ENCODE data around the gene OSR1. TPM values are rescaled to one million over a fixed set of nuclear protein-coding genes. Genes with fewer than 3 reads are reported as not detected.

Gene OSR1
- total and polyA plus RNA-seq, 4 donors: 0.14 to 0.70 (median 0.17) TPM; not detected in 1

DNA sequence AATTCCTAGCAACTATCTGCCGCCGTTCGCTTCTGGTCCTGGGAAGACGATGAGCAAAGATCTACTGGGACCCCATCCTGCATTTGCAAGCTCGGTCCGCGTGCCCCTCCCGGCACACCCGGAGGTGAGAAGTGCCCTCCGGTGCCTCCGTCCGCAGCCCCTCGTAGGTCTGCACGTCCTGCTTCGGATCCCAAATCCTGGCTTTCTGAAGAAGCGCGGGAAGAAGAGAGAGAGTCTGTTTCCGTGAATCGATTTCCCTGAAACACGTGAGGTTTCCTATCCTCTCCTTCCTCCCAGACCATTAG, 5.0 kb upstream of the OSR1 start:
- no peak for DNase-seq (ENCODE audit: low spot score)
- Histone ChIP-seq H3K4me3 (ENCODE audit: low read depth in 1 of 3, low read length in 3 of 3) (peak overlapping the region in 2 of 3 donors; percentile 67 to 69), H3K36me3 (ENCODE audit: control insufficient read depth in 4 of 4, insufficient read depth in 3 of 4, low read depth in 1 of 4, low read length in 3 of 4) (no peaks in the 10 kb centered on the region), H3K9ac (ENCODE audit: low read depth in 1 of 2, low read length in 2 of 2) (peak overlapping the region in 1 of 2 donors; percentile 12), H3K27me3 (ENCODE audit: control insufficient read depth in 4 of 4, insufficient read depth in 4 of 4, low read length in 3 of 4) (peaks cover 0 to 8% (median 0%) of the 10 kb centered on the region in 4 donors), H3K27ac (ENCODE audit: low read depth in 1 of 2, low read length in 2 of 2) (no peak overlapping the region), H3K9me3 (ENCODE audit: control insufficient read depth in 4 of 4, low read length in 3 of 4) (no peaks in the 10 kb centered on the region), H3K4me1 (ENCODE audit: control insufficient read depth in 4 of 4, insufficient read depth in 4 of 4, low read length in 3 of 4) (peaks cover 3 to 28% (median 16%) of the 10 kb centered on the region in 4 donors)
- no peak for TF ChIP-seq YY1 (IDR thresholded peaks at IDR 0.05)
- no peak for TF ChIP-seq FOXA2 (IDR thresholded peaks at IDR 0.05)
- no peak for TF ChIP-seq FOXA1 (IDR thresholded peaks at IDR 0.05)
- no peak for TF ChIP-seq SP1 (IDR thresholded peaks at IDR 0.05)
- TF ChIP-seq HNF4G (IDR thresholded peaks at IDR 0.05): no peak
- no peak for TF ChIP-seq RXRA (IDR thresholded peaks at IDR 0.05)
- TF ChIP-seq, protein P1, sequence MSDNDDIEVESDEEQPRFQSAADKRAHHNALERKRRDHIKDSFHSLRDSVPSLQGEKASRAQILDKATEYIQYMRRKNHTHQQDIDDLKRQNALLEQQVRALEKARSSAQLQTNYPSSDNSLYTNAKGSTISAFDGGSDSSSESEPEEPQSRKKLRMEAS (IDR thresholded peaks at IDR 0.05): no peak
- no peak for TF ChIP-seq JUND (IDR thresholded peaks at IDR 0.05)
- TF ChIP-seq GABPA (IDR thresholded peaks at IDR 0.05 in 1 of 2, conservative IDR thresholded peaks at IDR 0.05 in 1 of 2): no peak
- no peak for TF ChIP-seq RAD21 (IDR thresholded peaks at IDR 0.05)
- TF ChIP-seq, protein P2, sequence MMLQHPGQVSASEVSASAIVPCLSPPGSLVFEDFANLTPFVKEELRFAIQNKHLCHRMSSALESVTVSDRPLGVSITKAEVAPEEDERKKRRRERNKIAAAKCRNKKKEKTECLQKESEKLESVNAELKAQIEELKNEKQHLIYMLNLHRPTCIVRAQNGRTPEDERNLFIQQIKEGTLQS (IDR thresholded peaks at IDR 0.05): no peak
- TF ChIP-seq NR2F2 (IDR thresholded peaks at IDR 0.05): no peak
- TF ChIP-seq, protein P3, sequence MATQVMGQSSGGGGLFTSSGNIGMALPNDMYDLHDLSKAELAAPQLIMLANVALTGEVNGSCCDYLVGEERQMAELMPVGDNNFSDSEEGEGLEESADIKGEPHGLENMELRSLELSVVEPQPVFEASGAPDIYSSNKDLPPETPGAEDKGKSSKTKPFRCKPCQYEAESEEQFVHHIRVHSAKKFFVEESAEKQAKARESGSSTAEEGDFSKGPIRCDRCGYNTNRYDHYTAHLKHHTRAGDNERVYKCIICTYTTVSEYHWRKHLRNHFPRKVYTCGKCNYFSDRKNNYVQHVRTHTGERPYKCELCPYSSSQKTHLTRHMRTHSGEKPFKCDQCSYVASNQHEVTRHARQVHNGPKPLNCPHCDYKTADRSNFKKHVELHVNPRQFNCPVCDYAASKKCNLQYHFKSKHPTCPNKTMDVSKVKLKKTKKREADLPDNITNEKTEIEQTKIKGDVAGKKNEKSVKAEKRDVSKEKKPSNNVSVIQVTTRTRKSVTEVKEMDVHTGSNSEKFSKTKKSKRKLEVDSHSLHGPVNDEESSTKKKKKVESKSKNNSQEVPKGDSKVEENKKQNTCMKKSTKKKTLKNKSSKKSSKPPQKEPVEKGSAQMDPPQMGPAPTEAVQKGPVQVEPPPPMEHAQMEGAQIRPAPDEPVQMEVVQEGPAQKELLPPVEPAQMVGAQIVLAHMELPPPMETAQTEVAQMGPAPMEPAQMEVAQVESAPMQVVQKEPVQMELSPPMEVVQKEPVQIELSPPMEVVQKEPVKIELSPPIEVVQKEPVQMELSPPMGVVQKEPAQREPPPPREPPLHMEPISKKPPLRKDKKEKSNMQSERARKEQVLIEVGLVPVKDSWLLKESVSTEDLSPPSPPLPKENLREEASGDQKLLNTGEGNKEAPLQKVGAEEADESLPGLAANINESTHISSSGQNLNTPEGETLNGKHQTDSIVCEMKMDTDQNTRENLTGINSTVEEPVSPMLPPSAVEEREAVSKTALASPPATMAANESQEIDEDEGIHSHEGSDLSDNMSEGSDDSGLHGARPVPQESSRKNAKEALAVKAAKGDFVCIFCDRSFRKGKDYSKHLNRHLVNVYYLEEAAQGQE (IDR thresholded peaks at IDR 0.05): no peak
- 7% methylated on average over 20 of the region's 20 CpGs for WGBS

DNA sequence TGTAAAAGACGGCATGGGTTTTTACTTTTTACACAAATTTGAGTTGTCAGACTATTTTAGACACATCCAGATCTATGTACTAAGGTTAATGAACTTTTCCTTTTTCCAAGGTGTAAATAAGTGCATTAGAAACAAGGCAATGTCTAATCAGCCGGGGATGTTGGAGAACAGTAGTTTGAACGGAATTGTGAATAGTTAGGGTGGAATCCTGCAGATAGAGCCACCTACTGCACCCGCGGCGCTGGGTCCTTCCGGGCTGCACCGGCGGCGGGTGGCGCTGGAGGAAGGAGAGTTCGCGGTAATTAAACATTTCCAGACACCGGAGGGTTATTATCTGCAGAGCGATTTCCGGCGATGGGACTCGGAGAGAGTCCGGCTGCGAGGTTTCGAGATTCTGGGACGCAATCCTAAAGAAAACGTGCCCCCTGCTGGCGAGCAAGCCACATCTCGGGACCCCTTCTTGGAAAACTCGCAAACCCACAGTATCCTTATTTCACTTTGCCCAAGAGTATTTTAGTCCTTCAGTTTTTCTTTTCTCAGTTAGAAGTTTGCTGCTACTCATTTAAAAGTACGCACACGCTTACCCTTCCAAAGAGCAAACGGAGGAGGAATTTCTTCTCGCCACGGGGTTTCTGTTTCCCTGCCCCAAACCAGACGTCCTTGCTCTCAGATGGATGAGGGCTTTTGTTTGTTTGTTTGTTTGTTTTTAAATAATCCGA, 4.5 kb upstream of the OSR1 start:
- peak overlapping the region; percentile 10 to 74 for H3K27ac ChIP-seq (ENCODE audit: low read depth in 1 of 2, low read length in 2 of 2)
- H3K36me3 ChIP-seq (ENCODE audit: control insufficient read depth in 4 of 4, insufficient read depth in 3 of 4, low read depth in 1 of 4, low read length in 3 of 4): no peaks in the 10 kb centered on the region
- H3K9me3 ChIP-seq (ENCODE audit: control insufficient read depth in 4 of 4, low read length in 3 of 4): no peaks in the 10 kb centered on the region
- under 1% methylated on average over 33 of the region's 33 CpGs for WGBS
- peak; percentile 74 for DNase-seq (ENCODE audit: low spot score)
- H3K9ac ChIP-seq (ENCODE audit: low read depth in 1 of 2, low read length in 2 of 2): peak overlapping the region; percentile 57 to 77
- peak overlapping the region; percentile 67 to 93 (median 69) for H3K4me3 ChIP-seq (ENCODE audit: low read depth in 1 of 3, low read length in 3 of 3)
- H3K4me1 ChIP-seq (ENCODE audit: control insufficient read depth in 4 of 4, insufficient read depth in 4 of 4, low read length in 3 of 4): peaks cover 3 to 33% (median 21%) of the 10 kb centered on the region in 4 donors
- peaks cover 0 to 8% (median 0%) of the 10 kb centered on the region in 4 donors for H3K27me3 ChIP-seq (ENCODE audit: control insufficient read depth in 4 of 4, insufficient read depth in 4 of 4, low read length in 3 of 4)
- no peak for TF ChIP-seq NR2F2 (IDR thresholded peaks at IDR 0.05)
- TF ChIP-seq SP1 (IDR thresholded peaks at IDR 0.05): no peak
- TF ChIP-seq HNF4G (IDR thresholded peaks at IDR 0.05): no peak
- TF ChIP-seq, protein P3 (IDR thresholded peaks at IDR 0.05): peak; percentile 39
- TF ChIP-seq, protein P4, sequence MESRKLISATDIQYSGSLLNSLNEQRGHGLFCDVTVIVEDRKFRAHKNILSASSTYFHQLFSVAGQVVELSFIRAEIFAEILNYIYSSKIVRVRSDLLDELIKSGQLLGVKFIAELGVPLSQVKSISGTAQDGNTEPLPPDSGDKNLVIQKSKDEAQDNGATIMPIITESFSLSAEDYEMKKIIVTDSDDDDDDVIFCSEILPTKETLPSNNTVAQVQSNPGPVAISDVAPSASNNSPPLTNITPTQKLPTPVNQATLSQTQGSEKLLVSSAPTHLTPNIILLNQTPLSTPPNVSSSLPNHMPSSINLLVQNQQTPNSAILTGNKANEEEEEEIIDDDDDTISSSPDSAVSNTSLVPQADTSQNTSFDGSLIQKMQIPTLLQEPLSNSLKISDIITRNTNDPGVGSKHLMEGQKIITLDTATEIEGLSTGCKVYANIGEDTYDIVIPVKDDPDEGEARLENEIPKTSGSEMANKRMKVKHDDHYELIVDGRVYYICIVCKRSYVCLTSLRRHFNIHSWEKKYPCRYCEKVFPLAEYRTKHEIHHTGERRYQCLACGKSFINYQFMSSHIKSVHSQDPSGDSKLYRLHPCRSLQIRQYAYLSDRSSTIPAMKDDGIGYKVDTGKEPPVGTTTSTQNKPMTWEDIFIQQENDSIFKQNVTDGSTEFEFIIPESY (IDR thresholded peaks at IDR 0.05): no peak
- TF ChIP-seq TAF1 (conservative IDR thresholded peaks at IDR 0.05): no peak
- TF ChIP-seq FOXA1 (IDR thresholded peaks at IDR 0.05): no peak
- TF ChIP-seq RAD21 (IDR thresholded peaks at IDR 0.05): peak; percentile 87 to 92
- no peak for TF ChIP-seq JUND (IDR thresholded peaks at IDR 0.05)
- no peak for TF ChIP-seq YY1 (IDR thresholded peaks at IDR 0.05)
- no peak for TF ChIP-seq FOXA2 (IDR thresholded peaks at IDR 0.05)
- TF ChIP-seq, protein P5, sequence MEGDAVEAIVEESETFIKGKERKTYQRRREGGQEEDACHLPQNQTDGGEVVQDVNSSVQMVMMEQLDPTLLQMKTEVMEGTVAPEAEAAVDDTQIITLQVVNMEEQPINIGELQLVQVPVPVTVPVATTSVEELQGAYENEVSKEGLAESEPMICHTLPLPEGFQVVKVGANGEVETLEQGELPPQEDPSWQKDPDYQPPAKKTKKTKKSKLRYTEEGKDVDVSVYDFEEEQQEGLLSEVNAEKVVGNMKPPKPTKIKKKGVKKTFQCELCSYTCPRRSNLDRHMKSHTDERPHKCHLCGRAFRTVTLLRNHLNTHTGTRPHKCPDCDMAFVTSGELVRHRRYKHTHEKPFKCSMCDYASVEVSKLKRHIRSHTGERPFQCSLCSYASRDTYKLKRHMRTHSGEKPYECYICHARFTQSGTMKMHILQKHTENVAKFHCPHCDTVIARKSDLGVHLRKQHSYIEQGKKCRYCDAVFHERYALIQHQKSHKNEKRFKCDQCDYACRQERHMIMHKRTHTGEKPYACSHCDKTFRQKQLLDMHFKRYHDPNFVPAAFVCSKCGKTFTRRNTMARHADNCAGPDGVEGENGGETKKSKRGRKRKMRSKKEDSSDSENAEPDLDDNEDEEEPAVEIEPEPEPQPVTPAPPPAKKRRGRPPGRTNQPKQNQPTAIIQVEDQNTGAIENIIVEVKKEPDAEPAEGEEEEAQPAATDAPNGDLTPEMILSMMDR (IDR thresholded peaks at IDR 0.05; ENCODE audit: low read depth, low read length, missing input control): peak; percentile 85
- TF ChIP-seq, protein P2 (IDR thresholded peaks at IDR 0.05): no peak
- TF ChIP-seq, protein P1 (IDR thresholded peaks at IDR 0.05): peak; percentile 58
- peak in 1 of 2 donors; percentile 26 for TF ChIP-seq HNF4A (conservative IDR thresholded peaks at IDR 0.05)
- TF ChIP-seq EGR1 (IDR thresholded peaks at IDR 0.05; ENCODE audit: low read depth in 2 of 2): no peak
- TF ChIP-seq GABPA (IDR thresholded peaks at IDR 0.05 in 1 of 2, conservative IDR thresholded peaks at IDR 0.05 in 1 of 2): peak in 1 of 2 donors; percentile 76
